CD4-positive, alpha-beta T cell treated with Interleukin-15 for 4 hours (primary cell): ENCODE results near the gene SELENOT.
A peak's percentile ranks its signal among the peaks of the same experiment; 100 is the strongest.
"Not testable (repeated sequence)": the region's sequence is repeated elsewhere in the genome, so short reads cannot be mapped to it uniquely, and the experiment has no call there.

Experiments used
- DNase-seq: peaks from one replicate; pipeline ENCODE4 v3.0.0-alpha.2; 2020; ENCODE audit warnings: low spot score

SELENOT gene

DNA sequence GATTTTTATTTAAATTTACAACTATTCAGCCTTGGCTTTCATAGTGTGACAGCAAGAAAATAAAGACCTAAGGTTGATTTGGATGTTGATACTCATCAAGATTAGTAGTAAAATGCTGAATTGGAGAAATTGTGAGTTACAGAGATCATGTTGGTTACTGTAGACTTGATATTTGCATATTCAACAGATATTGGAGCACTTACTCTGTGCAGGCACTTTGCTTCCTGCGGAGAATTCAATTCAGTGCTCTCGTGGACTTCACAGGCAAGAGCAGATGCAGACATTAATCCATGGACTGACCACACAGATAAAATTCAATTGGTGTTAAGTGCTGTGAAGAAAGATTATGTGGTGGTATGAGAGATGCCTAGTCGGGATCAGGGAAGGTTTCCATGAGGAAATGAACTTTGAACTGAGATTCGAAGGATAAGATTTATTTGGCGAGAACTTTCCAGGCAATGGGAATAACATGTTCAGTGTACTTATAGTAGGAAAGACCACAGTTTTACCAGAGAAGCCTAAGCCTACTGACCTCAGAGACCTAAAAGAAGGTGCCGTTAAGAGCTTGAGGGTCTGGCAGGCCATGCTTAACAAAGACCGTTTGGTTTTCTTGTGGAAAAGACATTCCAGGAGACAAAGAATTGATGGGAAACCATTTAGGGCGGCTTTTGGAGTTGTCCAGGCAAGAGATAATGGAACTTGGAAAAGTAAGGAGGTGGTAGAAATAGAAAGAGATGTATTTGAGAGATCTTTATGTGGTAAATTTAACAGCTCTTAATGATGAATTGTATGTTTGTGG is 4.3 kb downstream of the SELENOT start:
- DNase-seq: no peak

DNA sequence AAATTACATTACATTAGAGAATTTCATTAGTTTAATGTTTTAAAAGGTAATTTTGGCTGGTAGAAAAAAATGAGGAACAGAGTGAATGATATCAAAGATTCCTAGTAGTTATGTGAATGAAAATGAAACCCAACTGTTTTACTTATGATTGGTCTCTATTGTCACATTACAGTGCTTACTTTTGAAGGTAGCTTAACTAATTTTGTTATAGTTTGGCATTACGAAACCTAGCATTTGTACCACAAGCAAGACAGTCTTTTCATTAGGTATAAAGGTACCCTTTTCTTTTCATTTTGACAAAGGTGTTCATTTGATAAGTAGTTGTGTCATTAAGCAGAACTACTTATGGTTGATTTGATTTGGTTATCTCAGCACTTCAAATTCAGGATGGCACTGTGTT is 6.9 kb downstream of the SELENOT start:
- no peak for DNase-seq

- DNase-seq: no peak
Observed at GRCh38 chr3:150610785-150611184, 7.7 kb downstream of the SELENOT start.

DNA sequence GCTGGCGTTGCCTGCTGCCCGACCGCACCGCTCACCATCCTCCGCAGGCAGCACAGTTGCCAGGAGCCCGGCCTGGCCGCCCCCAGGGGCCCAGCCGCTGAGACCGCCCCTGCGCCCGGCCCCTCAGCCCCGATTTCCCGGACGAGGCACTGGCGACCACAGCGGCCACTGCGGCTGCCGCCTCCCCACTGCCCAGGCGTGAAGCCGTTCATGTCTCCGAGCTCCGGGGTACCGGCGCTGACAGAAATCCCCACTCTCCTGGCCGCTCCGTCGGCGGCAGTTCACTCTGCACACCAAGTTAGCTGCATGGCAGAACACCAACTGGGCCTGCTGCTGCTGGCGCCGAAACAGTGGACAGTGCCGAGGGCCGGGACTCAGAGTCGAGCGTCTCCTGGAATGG is 8.5 kb downstream of the SELENOT start:
- no peak for DNase-seq

GRCh38 chr3:150612494-150612893 is 9.4 kb downstream of the SELENOT start:
- DNase-seq: no peak

DNA sequence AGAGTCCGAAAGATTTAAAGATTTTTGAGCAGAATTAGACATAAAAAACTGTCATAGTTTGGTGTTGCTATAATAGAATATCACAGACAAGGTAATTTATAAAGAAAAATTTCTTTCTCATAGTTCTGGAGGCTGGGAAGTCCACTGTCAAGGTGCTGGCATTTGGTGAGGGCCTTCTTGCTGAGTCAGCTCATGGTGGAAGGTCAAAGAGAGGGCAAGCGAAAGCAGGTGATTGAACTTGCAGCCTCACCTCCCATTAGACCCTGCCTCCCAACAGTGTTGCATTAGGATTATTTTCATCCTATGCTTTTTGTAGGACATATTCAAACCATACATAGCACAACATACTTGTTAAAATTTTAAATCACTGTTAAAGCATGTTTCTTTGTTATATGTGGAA is 9.9 kb downstream of the SELENOT start:
- DNase-seq: no peak

GRCh38 chr3:150613709-150614480 is 10.8 kb downstream of the SELENOT start:
- peak; percentile 19 for DNase-seq

- DNase-seq: no peak
Observed at GRCh38 chr3:150620002-150620689, 17.0 kb downstream of the SELENOT start.

- not testable (repeated sequence) for DNase-seq
Observed at GRCh38 chr3:150622955-150623354, 19.8 kb downstream of the SELENOT start.

- no peak for DNase-seq
Observed at GRCh38 chr3:150623945-150624344, 20.8 kb downstream of the SELENOT start.

- no peak for DNase-seq
Observed at GRCh38 chr3:150626148-150626930, 23.2 kb downstream of the SELENOT start.

- DNase-seq: no peak
Observed at GRCh38 chr3:150627557-150627956, 24.4 kb downstream of the SELENOT start.

- DNase-seq: no peak
Observed at GRCh38 chr3:150631515-150632221, 28.5 kb downstream of the SELENOT start.

GRCh38 chr3:150635076-150635475 is 32.0 kb downstream of the SELENOT start:
- no peak for DNase-seq

DNA sequence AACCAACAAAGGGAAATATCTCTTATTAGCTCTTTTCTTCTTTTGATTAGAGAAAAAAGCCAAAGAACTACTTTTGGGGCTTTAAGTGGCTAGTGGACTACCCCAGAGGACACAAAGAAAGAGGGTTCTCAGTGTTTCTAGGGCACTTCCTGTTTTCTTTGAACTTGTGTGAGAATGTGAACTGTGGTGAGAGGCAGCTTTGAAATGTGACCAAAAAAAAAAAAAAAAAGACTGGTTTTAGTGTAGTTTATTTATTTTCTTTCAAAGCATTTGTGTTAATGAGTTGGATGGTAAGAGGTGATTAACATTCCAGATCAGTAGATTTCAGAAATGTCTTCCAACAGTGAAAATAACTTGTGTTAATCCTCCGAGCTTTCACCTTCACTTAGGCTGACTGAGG is 32.4 kb downstream of the SELENOT start:
- DNase-seq: peak; percentile 40

DNA sequence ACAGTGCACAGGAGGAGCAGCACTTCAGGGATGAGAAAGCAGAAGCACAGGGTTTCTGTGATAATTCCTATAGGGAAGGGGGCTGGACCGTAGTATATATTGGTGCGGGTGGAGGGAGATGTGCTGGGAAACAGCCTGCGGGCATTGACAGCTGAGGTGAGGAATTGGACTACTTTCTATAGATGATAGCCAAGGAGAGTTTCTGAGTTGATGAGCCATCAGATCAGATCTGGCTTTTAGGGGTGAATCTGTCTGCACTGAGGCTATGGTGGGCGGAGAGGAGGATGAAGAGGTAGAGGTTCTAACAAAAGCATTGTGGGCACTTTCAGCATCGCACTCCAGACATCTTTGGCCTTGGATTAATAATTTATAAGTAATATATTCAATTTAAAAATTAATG is 33.1 kb downstream of the SELENOT start:
- no peak for DNase-seq

- no peak for DNase-seq
Observed at GRCh38 chr3:150639262-150639661, 36.1 kb downstream of the SELENOT start.

DNA sequence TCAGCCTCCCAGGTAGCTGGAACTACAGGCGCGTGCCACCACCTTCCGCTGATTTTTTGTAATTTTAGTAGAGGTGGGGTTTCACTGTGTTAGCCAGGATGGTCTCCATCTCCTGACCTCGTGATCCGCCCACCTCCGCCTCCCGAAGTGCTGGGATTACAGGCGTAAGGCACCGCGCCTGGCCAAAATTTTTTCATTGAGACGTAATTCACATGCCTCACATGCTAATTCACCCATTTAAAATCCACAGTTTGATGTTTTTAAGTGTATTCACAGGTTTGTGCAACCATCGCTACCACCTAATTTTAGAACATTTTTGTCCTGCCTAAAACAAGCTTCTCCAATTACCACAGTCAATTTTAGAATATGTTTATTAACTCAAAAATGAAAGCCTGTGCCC is 37.1 kb downstream of the SELENOT start:
- DNase-seq: no peak

GRCh38 chr3:150653110-150653561 is 50.0 kb downstream of the SELENOT start:
- DNase-seq: no peak

DNA sequence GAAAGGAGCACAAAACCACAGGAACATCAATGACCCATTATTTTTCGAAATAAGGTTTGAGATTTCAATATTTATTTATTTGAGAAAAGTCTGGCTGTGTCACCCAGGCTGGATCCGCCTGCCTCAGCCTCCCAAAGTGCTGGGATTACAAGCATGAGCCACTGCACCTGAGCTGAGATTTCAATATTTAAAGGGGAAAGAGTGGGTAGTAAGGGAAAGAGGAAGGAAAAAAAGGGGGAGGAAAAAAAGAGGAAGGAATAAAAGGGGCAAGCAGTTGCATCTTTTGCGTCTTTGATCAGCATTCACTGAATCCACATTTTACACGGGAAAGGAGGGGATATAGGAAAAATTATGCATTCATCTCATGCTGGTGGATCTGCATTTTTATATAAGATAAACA is 53.2 kb downstream of the SELENOT start:
- DNase-seq: no peak
